ENCODE results near the gene GAPDH. TPM values are rescaled to one million over a fixed set of nuclear protein-coding genes. Genes with fewer than 3 reads are reported as not detected.
A peak's percentile ranks its signal among the peaks of the same experiment; 100 is the strongest.

Gene GAPDH
- total and polyA plus RNA-seq, 2 donors (not counting 1 experiment from before 2014, with no cell fraction given): 499 to 951 TPM

DNA sequence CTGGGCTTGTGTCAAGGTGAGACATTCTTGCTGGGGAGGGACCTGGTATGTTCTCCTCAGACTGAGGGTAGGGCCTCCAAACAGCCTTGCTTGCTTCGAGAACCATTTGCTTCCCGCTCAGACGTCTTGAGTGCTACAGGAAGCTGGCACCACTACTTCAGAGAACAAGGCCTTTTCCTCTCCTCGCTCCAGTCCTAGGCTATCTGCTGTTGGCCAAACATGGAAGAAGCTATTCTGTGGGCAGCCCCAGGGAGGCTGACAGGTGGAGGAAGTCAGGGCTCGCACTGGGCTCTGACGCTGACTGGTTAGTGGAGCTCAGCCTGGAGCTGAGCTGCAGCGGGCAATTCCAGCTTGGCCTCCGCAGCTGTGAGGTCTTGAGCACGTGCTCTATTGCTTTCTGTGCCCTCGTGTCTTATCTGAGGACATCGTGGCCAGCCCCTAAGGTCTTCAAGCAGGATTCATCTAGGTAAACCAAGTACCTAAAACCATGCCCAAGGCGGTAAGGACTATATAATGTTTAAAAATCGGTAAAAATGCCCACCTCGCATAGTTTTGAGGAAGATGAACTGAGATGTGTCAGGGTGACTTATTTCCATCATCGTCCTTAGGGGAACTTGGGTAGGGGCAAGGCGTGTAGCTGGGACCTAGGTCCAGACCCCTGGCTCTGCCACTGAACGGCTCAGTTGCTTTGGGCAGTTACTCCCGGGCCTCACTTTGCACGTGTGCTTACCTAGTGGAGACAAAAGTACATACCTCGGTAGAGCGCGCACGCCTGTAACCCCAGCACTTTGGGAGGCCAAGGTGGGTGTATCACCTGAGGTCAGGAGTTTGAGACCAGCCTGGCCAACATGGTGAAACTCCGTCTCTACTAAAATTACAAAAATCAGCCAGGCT lies 4.3 kb downstream of the GAPDH start:
- Histone ChIP-seq H2AFZ (ENCODE audit: insufficient read depth, low read depth, low read length, poor library complexity, severe bottlenecking) (no peak overlapping the region), H3K4me2 (replicated peaks; ENCODE audit: low read depth, low read length, poor library complexity, severe bottlenecking) (no peak overlapping the region), H3K79me2 (ENCODE audit: control insufficient read depth, insufficient read depth, low read length) (peaks cover 10% of the 10 kb centered on the region), H3K9me3 (ENCODE audit: control extremely low read depth in 1 of 3, control insufficient read depth in 2 of 3, insufficient read depth in 1 of 3, low read length in 2 of 3) (no peaks in the 10 kb centered on the region), H3K36me3 (replicated peaks in 1 of 2; ENCODE audit: control extremely low read depth in 1 of 2, control insufficient read depth in 1 of 2, extremely low read depth in 1 of 2, insufficient read depth in 2 of 2, low read length in 1 of 2) (peaks cover 0 to 41% of the 10 kb centered on the region in 2 experiments), H3K27ac (ENCODE audit: low read length in 2 of 2) (peak overlapping the region in 1 of 2 donors; percentile 34), H3K4me3 (ENCODE audit: control extremely low read depth in 1 of 5, extremely low read depth in 1 of 5, insufficient read depth in 1 of 5, low read depth in 2 of 5, low read length in 4 of 5) (no peak overlapping the region), H3K27me3 (replicated peaks in 1 of 4; ENCODE audit: control extremely low read depth in 1 of 4, control insufficient read depth in 3 of 4, insufficient read depth in 4 of 4, low read length in 3 of 4) (no peaks in the 10 kb centered on the region), H3K4me1 (ENCODE audit: control insufficient read depth in 2 of 2, insufficient read depth in 2 of 2, low read length in 2 of 2) (peaks cover 25 to 40% of the 10 kb centered on the region in 2 donors), H4K20me1 (ENCODE audit: control insufficient read depth, insufficient read depth, low read length, poor library complexity, severe bottlenecking) (peaks cover 31% of the 10 kb centered on the region), H3K9ac (ENCODE audit: low read length) (no peak overlapping the region)
- no peaks in the 10 kb centered on the region for H3K27me3 Mint-ChIP-seq
- H3K27ac Mint-ChIP-seq: peak overlapping the region; percentile 32
- intact Hi-C loops (cut with micrococcal nuclease): loop anchor here (1.0 to 5.0 kb wide), 4 partner anchors 73 to 342 kb away; no protein-coding TSS in a partner anchor
- CTCF ChIA-PET: interaction anchor here (0.8 to 7.0 kb wide), 33 partner anchors 13 to 343 kb away, joined by 3 to 222 read pairs (median 4); partner anchors contain the start of genes CD27, IFFO1, NOP2 and TAPBPL
- peaks cover 49% of the 10 kb centered on the region for H3K4me1 Mint-ChIP-seq
- no peak overlapping the region for H3K4me3 Mint-ChIP-seq
- no peak for ATAC-seq (ENCODE audit: low read depth)
- POLR2A ChIA-PET: interaction anchor here (0.6 to 5.4 kb wide), 5 partner anchors 29 to 114 kb away, joined by 3 to 39 read pairs (median 6); partner anchors contain the start of genes NOP2 and VAMP1
- 70% methylated on average over 22 of the region's 24 CpGs for WGBS (ENCODE audit: insufficient coverage)
- H3K9me3 Mint-ChIP-seq (ENCODE audit: insufficient read depth): no peaks in the 10 kb centered on the region
- peak; percentile 31 for DNase-seq
- TF ChIP-seq CTCF (IDR thresholded peaks at IDR 0.05): no peak
- TF ChIP-seq EZH2 (IDR thresholded peaks at IDR 0.05; ENCODE audit: borderline replicate concordance, insufficient read depth, low read depth, low read length, poor library complexity, severe bottlenecking): no peak

Data from B cell (primary cell).